ENCODE data around the gene RAD51B.

The RAD51B gene

GRCh38 chr14:68668531-68668930, 849.0 kb downstream of the RAD51B start:
- no peak for FAIRE-seq

GRCh38 chr14:68669111-68669511, 849.5 kb downstream of the RAD51B start:
- FAIRE-seq = no peak

DNA sequence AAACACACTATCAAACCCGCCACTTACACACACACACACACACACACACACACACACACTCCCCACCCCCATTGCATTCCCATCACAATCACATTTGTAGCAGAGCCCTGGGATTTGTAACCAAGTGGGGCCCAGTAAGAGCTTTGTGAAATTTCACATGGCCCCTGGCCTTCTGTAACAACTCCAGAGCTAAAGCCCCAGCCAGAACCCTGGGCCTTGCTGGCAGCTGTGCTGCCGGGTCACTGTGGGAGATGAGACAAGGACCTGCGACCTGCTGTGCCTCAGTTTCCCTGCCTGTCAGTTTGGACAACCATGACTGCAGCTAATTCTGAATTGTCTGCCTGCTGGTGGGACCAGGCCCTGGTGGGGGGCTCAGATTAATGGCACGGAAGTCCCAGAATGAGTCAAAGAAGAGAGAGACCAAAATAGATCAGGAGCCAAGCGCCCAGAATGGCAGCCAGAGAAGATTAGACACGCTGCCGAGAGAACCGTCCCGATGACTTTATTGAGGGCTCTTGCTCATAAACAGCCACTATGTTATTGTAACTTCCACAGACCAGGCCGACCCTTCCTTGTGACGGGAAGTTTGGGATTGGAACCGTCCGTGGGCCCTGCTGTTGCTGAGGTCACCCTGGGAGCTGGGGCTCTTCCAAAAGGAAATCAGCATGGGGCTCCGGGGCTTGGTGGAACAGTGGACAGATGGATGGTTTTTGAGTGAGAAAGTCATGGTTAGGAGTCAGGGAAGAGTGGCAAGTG, 850.2 kb downstream of the RAD51B start:
- no peak for FAIRE-seq

DNA sequence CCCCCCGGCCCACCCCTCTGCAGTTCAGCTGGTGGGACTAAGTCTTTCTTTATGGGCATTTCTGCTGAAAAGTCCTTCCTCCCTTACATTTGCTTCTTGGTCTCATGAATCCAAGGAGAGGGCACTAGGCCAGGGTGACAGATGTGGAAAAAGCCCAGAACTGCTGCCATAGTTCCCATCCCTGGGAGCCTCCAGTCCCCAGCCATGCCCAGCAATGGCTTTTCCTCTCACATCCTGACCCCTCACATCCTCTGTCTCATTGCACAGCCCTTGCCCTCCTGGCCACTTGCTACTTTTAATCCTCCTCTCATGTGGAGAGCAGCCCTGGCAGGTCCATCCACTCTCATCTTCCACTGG, 850.8 kb downstream of the RAD51B start:
- no peak for FAIRE-seq

- FAIRE-seq = no peak
Measured at GRCh38 chr14:68671909-68672308, 852.3 kb downstream of the RAD51B start.

- FAIRE-seq = no peak
Measured at GRCh38 chr14:68672609-68673285, 853.2 kb downstream of the RAD51B start.

DNA sequence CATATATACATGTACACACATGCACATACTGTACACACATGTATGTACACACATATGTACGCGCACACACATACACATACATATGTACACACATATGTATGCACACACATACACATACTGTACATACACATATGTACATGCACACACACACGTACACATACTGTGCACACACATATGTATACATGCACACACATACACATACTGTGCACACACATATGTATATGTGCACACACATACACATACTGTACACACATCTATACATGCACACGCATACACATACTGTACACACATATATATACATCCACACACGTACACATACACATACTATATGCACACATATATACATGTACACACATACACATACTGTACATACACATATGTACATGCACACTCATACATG, 853.9 kb downstream of the RAD51B start:
- no peak for FAIRE-seq

DNA sequence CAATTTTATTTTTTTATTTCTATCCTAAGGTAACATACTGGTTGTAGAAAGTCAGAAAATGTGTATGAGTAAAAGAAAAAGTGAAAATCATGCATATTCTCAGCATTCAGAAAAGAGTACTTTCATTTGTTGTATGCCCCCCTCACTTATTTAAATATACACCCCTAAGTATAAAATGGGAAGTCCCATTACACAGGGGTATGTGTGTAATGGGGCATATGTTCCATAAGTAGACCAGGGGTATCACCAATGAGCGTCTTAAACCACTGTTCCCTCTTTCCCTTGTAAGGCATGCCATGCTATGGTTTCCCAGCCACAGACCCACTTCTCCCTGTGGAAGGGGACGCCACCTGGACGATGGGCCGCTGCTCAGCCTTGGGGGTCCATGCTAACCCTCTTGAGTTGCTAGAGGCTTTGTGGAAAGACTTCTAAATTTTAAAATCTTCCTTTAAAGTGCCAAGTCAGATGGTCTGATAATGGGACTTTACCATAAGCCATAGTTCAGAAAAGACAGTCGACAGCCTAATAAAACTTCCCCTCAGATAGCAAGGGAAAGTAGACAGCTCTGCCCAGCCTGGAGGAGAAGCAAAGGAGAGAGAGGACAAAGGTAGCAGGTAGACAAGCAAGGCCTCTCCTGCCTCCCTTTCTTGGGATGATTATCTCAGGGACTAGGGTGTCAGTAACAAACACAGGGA, 855.1 kb downstream of the RAD51B start:
- FAIRE-seq = no peak

- FAIRE-seq = no peak
Measured at GRCh38 chr14:68675233-68675577, 855.6 kb downstream of the RAD51B start.

DNA sequence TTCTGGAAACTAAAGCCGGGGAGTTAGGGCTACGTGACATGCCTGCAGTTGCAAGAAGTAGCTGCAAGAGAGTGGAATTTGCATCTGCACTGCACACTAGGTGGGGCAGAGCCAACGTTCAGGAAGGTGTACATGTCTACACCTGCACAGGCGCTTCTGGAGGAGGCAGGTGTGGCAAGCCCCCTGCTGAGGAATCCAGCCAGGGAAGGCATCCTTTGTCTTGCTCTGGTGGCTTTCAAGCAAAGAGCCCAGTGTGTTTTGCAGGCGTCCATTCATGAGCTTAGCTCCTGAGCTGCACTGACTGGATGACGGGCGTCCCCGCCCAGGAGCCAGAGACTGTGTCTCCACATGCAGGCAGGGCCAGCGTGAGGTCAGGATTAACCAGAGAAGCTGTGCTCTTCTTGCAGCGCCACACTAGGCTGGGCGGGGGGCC, 856.9 kb downstream of the RAD51B start:
- FAIRE-seq = no peak

- FAIRE-seq = no peak
Measured at GRCh38 chr14:68677476-68677875, 857.9 kb downstream of the RAD51B start.

GRCh38 chr14:68677901-68678300, 858.3 kb downstream of the RAD51B start:
- FAIRE-seq = no peak

- FAIRE-seq = no peak
Measured at GRCh38 chr14:68678471-68678870, 858.9 kb downstream of the RAD51B start.

GRCh38 chr14:68679301-68679700, 859.7 kb downstream of the RAD51B start:
- FAIRE-seq = no peak

GRCh38 chr14:68679746-68680467, 860.3 kb downstream of the RAD51B start:
- no peak for FAIRE-seq

DNA sequence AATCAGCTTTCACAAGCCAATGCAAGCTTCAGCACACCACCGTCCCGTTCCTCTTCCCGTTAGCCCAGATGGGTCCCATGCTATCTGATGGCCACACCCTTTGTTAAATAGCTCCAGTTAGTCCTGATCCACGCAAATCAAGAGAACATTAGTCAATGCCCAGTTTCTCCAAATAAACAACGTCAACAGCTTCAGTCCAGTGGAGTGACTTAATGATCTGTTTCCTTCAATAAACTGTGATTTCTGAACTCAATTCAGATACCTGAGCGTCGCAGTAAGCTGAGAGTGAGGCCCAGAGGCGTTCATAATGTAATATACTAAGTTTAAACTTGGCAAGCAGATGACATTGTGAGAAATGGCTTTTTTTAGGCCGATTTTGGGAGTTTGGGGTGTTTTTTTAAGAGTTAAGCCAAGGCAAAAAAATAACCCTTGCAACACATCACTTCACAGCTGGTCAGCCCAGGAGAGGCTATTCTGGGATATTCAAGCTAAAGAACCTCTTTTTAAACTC, 861.0 kb downstream of the RAD51B start:
- no peak for FAIRE-seq

DNA sequence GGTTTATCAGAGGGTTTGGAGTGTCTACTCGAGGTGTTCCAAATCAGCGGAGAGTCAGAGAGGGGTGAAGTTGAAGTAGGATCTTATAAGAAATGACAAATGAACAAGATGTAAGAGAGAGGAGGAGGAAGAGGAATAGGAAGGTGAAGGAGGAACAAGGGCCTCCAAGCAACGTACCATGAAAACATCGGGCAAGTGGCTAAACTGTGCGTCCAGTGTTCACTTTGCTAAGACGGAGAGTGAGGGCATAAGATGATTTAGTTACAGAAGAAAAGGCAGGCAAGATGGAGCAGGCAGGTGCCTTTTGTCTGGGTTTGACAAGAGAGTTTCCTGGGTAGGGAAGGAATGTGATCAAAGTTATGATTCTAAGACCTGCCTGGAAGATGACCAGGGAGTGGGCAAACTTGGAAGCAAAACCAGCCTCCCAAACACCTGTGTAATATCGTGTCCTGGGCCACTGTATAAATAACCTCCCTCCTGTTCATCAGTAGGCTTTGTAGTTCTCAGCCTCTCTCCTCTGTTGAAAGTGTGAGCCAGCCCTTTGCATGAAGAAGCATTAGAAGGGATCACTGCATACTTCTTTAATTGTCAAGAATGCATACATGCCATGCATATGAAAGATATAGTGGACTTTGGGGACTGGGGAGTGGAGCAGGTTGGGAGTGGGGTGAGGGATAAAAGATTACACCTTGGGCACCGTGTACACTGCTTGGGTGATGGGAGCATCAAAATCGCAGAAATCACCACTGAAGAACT, 861.9 kb downstream of the RAD51B start:
- FAIRE-seq = no peak

DNA sequence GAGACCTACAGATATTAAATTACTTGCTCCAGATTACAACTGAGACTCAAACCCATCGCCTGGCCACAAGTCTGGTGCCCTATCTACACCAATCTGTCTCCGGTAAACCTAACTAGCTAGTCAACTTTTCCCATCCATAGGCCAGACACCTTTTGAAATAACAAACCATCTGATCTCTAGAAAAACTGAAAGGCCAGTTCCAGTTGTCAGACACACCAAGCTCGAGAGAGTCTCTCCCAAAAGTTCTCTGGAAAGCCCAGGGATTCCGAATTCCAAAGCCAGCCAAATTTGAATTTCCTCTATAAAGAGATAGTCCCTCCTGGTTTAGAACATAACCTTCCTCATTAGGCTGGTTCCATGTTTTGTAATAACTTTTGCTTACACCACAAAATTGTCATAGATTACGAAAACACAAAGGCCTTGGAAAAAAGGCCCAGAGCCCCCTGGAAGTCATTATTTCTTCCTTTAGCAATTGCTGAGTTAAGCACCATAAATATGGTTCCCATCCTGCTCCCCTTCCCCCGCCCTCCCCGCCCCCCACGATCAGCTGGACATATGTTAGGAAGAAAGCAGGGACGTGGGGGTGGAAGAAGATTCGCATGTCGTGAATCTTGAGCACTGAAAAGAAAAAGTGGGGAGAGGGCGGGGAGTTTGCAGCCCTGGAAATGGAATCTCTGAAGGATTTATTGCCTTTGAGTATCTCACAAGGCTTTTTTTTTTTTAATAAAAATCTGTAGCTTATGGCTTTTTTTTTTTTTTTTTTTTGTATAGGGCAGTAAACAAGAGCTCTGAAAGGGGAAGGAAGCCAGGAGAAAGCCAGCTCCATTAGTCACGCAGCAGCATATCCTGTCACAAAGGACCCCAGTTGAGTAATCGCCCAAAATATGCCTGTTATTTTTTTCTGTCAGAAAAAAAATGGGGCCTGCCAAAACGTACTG, 862.9 kb downstream of the RAD51B start:
- no peak for FAIRE-seq

DNA sequence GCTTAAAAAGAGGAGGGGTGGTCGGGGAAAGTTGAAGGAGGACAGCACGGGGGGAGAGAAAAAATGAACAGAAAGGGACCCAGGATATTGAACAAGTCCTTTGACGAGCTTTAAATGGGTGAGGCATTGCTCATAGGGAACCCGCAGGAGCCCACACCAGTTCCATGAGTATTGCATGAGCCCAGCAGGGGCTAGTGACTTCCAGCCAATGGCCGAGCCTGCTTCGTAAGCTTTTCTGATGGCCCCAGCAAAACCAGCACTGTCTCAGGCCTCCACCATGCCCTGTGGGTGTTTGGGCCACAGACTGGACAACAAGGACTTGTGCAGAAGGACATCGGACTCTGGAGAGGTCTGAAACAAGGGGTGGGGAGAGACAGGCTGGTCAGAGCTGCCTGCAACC, 863.7 kb downstream of the RAD51B start:
- FAIRE-seq = no peak

DNA sequence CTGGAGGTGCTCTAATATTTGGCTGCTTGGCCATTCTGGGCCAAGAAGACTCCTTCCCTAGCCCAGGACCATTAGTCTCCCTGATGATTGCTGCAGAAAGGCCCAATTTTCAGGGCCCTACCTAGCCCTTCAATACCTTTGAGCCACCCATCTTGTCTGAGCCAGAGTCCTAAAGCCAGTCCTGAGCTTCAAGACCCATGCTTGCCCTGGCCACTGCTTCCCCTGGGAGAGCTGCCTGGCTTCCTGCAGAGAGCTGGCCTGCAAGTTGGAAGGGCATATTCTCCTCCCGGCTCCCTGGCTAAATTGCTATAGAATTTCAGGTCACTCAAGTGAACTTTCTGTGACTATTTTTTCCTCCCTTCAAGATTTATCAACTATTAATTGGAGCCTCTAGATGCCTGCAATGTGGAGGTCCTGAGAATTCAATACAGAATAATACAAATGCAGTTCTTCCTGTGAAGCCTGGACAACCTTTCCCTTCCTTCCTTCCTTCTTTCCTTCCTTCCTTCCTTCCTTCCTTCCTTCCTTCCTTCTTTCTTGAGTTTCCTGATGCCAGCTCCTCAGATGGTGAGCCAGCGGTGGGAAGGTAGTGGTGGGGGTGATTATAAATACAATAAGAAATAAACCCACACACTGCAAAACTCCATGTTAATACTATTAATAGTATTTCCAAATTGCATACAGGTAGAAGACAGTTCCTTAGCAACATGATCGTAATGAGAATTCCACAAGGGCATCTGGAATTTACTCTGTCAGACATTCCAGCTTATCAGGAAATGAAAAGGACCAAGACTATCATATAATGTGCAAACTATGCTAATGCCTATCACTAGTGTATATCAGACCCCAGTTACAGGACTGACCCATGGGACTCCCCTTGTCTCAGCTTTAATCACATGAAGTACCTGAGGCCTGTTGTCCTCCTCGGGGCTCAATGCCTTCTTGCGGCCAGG, 865.2 kb downstream of the RAD51B start:
- FAIRE-seq = no peak
